KMS-11 (cell line): Measurements from ENCODE around the gene IGFBP4.

Experiments used
- H2AFZ ChIP-seq: fragments of 200-600 bp; sonication (generic); 2 replicates; pipeline ENCODE4 v1.6.1; 2016; ENCODE audit warnings: antibody characterized with exemption, mixed run types, low read depth
- H3K27ac ChIP-seq: fragments of 200-600 bp; sonication (generic); 2 replicates; pipeline ENCODE4 v1.6.1; 2016; ENCODE audit warnings: mild to moderate bottlenecking, mixed run types
- H3K27me3 ChIP-seq: fragments of 200-600 bp; sonication (generic); 2 replicates; pipeline ENCODE4 v1.6.1; 2017; ENCODE audit warnings: mild to moderate bottlenecking, low read depth, mixed run types, moderate library complexity; ENCODE audit not compliant: insufficient read depth
- H3K36me3 ChIP-seq: fragments of 200-600 bp; sonication (generic); 2 replicates; pipeline ENCODE4 v1.6.1; 2017; ENCODE audit warnings: mild to moderate bottlenecking, mixed run types; ENCODE audit not compliant: insufficient read depth
- H3K4me1 ChIP-seq: fragments of 200-600 bp; sonication (generic); 2 replicates; pipeline ENCODE4 v1.6.1; 2016; ENCODE audit warnings: mild to moderate bottlenecking, low read depth, mixed run types; ENCODE audit not compliant: poor library complexity, severe bottlenecking
- H3K4me2 ChIP-seq: fragments of 200-600 bp; sonication (generic); 2 replicates; pipeline ENCODE4 v1.7.0; 2016; ENCODE audit warnings: mild to moderate bottlenecking, mixed run types
- H3K4me3 ChIP-seq: fragments of 200-600 bp; sonication (generic); IDR thresholded peaks from 2 replicates; pipeline ENCODE4 v1.6.1; 2017; ENCODE audit warnings: low read depth, low read length, mixed read lengths; ENCODE audit not compliant: insufficient read depth
- H3K79me2 ChIP-seq: fragments of 200-600 bp; sonication (generic); 2 replicates; pipeline ENCODE4 v1.6.1; 2016; ENCODE audit warnings: low read depth, mixed run types; ENCODE audit not compliant: insufficient read depth
- H3K9ac ChIP-seq: fragments of 200-600 bp; sonication (generic); 2 replicates; pipeline ENCODE4 v1.6.1; 2016; ENCODE audit warnings: mild to moderate bottlenecking, mixed run types
- H4K20me1 ChIP-seq: fragments of 200-600 bp; sonication (generic); 2 replicates; pipeline ENCODE4 v1.6.1; 2016; ENCODE audit warnings: mild to moderate bottlenecking, mixed run types; ENCODE audit not compliant: insufficient read depth
- TF ChIP-seq, protein P1 (sequence below): fragments of 200-600 bp; sonication (generic); conservative IDR thresholded peaks from 2 replicates; pipeline ENCODE4 v1.6.1; 2017; ENCODE audit warnings: low read depth, mild to moderate bottlenecking, antibody characterized with exemption, low read length, moderate library complexity, mixed read lengths

Gene IGFBP4

DNA sequence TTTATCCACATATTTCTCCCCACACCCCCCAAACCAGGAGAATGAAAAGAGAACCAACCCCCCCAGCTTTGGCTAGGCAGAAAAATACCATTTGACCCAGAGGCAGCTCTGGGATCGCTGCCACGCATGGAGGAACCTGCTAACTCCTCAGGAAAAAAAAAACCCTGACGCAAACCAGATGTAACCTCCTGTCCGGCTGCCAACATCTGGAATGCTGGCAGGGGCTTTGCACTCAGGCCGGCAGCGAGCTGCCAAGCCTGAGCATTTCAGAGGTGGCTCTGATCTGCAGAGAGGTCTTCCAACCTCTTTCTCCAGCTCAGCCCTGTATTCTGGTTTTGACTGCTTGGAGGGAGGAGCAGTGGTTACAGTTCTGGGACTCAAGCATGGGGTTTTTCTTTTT is 8.2 kb downstream of the IGFBP4 start:
- Histone ChIP-seq H3K4me1 (peaks cover 7% of the 10 kb centered on the region), H4K20me1 (no peaks in the 10 kb centered on the region), H3K79me2 (no peaks in the 10 kb centered on the region), H3K4me3 (no peak overlapping the region), H3K4me2 (no peak overlapping the region), H3K27ac (no peak overlapping the region), H3K36me3 (no peaks in the 10 kb centered on the region), H3K9ac (no peak overlapping the region), H3K27me3 (peaks cover 69% of the 10 kb centered on the region), H2AFZ (no peak overlapping the region)
- TF ChIP-seq, protein P1, sequence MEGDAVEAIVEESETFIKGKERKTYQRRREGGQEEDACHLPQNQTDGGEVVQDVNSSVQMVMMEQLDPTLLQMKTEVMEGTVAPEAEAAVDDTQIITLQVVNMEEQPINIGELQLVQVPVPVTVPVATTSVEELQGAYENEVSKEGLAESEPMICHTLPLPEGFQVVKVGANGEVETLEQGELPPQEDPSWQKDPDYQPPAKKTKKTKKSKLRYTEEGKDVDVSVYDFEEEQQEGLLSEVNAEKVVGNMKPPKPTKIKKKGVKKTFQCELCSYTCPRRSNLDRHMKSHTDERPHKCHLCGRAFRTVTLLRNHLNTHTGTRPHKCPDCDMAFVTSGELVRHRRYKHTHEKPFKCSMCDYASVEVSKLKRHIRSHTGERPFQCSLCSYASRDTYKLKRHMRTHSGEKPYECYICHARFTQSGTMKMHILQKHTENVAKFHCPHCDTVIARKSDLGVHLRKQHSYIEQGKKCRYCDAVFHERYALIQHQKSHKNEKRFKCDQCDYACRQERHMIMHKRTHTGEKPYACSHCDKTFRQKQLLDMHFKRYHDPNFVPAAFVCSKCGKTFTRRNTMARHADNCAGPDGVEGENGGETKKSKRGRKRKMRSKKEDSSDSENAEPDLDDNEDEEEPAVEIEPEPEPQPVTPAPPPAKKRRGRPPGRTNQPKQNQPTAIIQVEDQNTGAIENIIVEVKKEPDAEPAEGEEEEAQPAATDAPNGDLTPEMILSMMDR: no peak

DNA sequence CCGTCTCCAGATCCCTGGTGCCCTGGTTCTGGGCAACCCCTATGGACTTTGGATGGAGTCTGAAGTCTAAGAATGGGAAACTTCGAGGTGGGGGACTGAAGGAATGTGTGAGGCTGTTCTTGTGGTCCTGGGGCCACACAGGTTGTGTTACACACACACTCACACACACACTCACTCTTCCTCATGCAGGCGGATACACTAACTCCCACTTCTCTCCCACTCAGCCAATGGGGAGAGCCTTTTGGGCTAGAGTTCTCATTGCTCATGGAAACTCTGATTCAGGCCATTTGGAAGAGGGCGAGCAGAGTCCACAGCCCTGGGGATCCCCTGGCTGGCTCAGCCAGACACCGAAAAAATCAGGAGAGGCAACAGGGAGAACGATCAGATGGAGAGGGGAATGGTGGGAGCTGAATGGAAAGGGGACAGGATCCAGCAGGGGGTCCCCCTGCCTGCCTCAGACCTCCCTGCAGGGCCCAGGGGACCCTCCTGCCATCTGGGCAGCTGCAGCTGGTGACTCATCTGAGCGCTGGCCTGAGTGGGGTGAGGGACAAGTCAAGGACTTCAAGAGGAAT is 9.1 kb downstream of the IGFBP4 start:
- no peaks in the 10 kb centered on the region for H3K79me2 ChIP-seq
- TF ChIP-seq, protein P1: no peak
- H3K4me2 ChIP-seq: no peak overlapping the region
- no peaks in the 10 kb centered on the region for H3K36me3 ChIP-seq
- no peaks in the 10 kb centered on the region for H4K20me1 ChIP-seq
- H3K4me3 ChIP-seq: no peak overlapping the region
- peaks cover 7% of the 10 kb centered on the region for H3K4me1 ChIP-seq
- no peak overlapping the region for H2AFZ ChIP-seq
- H3K9ac ChIP-seq: no peak overlapping the region
- no peak overlapping the region for H3K27ac ChIP-seq
- H3K27me3 ChIP-seq: peaks cover 65% of the 10 kb centered on the region

DNA sequence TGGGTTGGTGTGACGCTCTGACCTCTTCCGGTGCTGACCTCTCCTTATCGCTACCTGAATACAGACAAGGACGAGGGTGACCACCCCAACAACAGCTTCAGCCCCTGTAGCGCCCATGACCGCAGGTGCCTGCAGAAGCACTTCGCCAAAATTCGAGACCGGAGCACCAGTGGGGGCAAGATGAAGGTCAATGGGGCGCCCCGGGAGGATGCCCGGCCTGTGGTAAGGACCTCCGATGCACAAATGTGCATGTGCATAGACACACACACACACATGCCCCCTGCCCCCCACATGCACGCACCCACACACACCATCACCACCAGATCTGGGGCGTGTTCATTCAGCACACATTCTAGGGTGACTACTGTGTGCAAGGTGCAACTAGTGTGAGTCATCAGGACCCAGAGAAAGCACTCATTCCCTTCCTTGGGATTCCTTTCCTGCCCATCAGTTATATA is 9.7 kb downstream of the IGFBP4 start:
- no peaks in the 10 kb centered on the region for H4K20me1 ChIP-seq
- H3K36me3 ChIP-seq: no peaks in the 10 kb centered on the region
- H3K27ac ChIP-seq: no peak overlapping the region
- no peak overlapping the region for H3K9ac ChIP-seq
- TF ChIP-seq, protein P1: no peak
- no peaks in the 10 kb centered on the region for H3K79me2 ChIP-seq
- H3K4me1 ChIP-seq: peaks cover 7% of the 10 kb centered on the region
- no peak overlapping the region for H2AFZ ChIP-seq
- peaks cover 62% of the 10 kb centered on the region for H3K27me3 ChIP-seq
- H3K4me3 ChIP-seq: no peak overlapping the region
- no peak overlapping the region for H3K4me2 ChIP-seq

DNA sequence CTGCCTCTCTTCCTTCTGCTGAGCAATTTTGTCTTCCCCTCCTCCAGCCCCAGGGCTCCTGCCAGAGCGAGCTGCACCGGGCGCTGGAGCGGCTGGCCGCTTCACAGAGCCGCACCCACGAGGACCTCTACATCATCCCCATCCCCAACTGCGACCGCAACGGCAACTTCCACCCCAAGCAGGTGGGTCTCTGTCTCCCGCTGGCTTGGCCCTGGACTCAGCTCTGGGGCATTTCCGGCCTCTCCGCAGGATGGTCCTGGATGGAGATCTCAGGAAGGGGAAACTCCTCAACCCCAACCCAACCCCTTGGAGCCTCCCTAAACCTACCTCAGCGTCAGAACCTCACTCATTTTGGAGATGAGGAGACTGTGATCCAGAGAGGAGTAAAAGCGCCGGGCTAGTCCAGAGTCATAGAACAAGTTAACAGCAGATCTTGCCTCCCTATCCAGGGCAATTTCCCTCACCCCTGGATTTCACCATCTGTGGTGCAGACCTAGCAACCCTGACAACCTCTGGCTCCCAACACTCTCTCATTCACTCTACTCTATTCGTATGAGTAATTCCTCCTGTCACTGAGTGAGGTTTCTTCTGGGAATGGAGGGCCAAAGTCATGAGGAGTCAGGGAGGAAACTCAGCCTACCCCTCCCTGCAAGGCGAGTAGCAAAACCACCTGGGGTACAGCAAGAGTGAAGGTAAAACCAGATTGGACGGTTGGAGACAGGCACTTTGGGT is 10.8 kb downstream of the IGFBP4 start:
- Histone ChIP-seq H3K4me2 (no peak overlapping the region), H3K36me3 (no peaks in the 10 kb centered on the region), H4K20me1 (no peaks in the 10 kb centered on the region), H3K9ac (no peak overlapping the region), H3K4me1 (peaks cover 7% of the 10 kb centered on the region), H3K4me3 (no peak overlapping the region), H3K79me2 (no peaks in the 10 kb centered on the region), H3K27me3 (peaks cover 51% of the 10 kb centered on the region), H3K27ac (no peak overlapping the region), H2AFZ (no peak overlapping the region)
- TF ChIP-seq, protein P1: no peak
